Brain microvascular endothelial cell (primary cell): ENCODE results near the gene ZSCAN5A.

ENCODE experiments used
- DNase-seq: peaks from one replicate; pipeline ENCODE4 v3.0.0-alpha.2; 2020
- H3K27ac ChIP-seq: fragments of 250-450 bp; sonication (Bioruptor Pico); 2 replicates; pipeline ENCODE4 v1.5.1; 2020; ENCODE audit warnings: mild to moderate bottlenecking, moderate library complexity
- H3K27me3 ChIP-seq: fragments of 250-450 bp; sonication (Bioruptor Pico); replicated peaks from 2 replicates; pipeline ENCODE4 v1.5.1; 2020; ENCODE audit warnings: mild to moderate bottlenecking
- H3K36me3 ChIP-seq: fragments of 250-450 bp; sonication (Bioruptor Pico); replicated peaks from 2 replicates; pipeline ENCODE4 v1.5.1; 2020; ENCODE audit warnings: mild to moderate bottlenecking
- H3K4me3 ChIP-seq: 2 replicates; pipeline ENCODE4 v1.5.1; 2011; ENCODE audit warnings: low read depth, mild to moderate bottlenecking, control low read depth, low read length, moderate library complexity
- CTCF ChIP-seq: IDR thresholded peaks from 2 replicates; pipeline ENCODE4 v1.5.1; 2011; ENCODE audit warnings: low read depth, mild to moderate bottlenecking, moderate library complexity, low read length, control low read depth, inconsistent platforms; ENCODE audit errors: missing control alignments
- in situ Hi-C: cut with HindIII; loops from 2 replicates; pipeline ENCODE4 v1.10.0; 2017; ENCODE audit warnings: low sequenced_read_pairs, low pct_ligation_motif_present

The ZSCAN5A gene

GRCh38 chr19:56304243-56304642 lies 10.4 kb downstream of the ZSCAN5A start:
- H3K36me3 ChIP-seq = no peaks in the 10 kb centered on the region
- H3K27me3 ChIP-seq = no peaks in the 10 kb centered on the region
- H3K27ac ChIP-seq = no peak overlapping the region
- TF ChIP-seq CTCF = no peak
- in situ Hi-C loops = no loop called here
- H3K4me3 ChIP-seq = no peak overlapping the region
- DNase-seq = no peak

GRCh38 chr19:56301886-56302620 lies 12.6 kb downstream of the ZSCAN5A start:
- DNase-seq = no peak
- Histone ChIP-seq H3K27me3 (no peaks in the 10 kb centered on the region), H3K27ac (no peak overlapping the region), H3K4me3 (no peak overlapping the region), H3K36me3 (no peaks in the 10 kb centered on the region)
- no peak for TF ChIP-seq CTCF
- in situ Hi-C loops = no loop called here

DNA sequence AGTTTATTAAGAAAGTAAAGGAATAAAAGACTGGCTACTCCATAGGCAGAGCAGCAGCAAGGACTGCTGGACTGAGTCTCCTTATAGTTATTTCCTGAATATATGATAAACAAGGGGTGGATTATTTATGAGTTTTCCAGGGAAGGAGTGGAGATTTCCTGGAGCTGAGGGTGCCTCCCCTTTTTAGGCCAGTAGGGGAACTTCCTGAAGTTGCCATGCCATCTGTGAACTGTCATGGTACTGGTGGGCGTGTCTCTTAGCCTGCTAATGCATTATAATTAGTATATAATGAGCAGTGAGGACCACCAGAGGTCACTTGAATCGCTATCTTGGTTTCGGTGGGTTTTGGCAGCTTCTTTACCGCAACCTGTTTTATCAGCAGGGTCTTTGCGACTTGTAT lies 13.5 kb downstream of the ZSCAN5A start:
- no peak for DNase-seq
- H3K27me3 ChIP-seq = no peaks in the 10 kb centered on the region
- no peak overlapping the region for H3K27ac ChIP-seq
- H3K36me3 ChIP-seq = no peaks in the 10 kb centered on the region
- in situ Hi-C loops = no loop called here
- no peak overlapping the region for H3K4me3 ChIP-seq
- TF ChIP-seq CTCF = peak; percentile 20

DNA sequence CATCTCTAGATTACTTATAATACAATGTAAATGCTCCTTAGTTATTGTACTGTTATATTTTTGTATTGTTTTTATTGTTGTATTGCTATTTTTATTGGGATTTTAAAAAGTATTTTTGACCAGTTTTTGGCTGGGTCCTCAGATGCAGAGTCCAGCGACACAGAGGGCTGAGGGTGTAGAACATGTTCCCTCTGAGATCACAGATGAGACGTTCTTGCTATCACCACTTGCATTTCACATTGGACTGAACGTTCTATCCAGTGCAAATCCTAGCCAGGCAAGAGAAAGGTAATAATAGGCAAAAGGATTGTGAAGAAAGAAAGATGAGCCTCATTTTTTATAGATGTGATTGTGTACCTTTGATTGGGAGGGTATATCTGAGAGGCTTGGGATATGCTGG lies 15.0 kb downstream of the ZSCAN5A start:
- Histone ChIP-seq H3K4me3 (no peak overlapping the region), H3K36me3 (no peaks in the 10 kb centered on the region), H3K27ac (no peak overlapping the region), H3K27me3 (no peaks in the 10 kb centered on the region)
- no peak for DNase-seq
- TF ChIP-seq CTCF = no peak
- in situ Hi-C loops = no loop called here

DNA sequence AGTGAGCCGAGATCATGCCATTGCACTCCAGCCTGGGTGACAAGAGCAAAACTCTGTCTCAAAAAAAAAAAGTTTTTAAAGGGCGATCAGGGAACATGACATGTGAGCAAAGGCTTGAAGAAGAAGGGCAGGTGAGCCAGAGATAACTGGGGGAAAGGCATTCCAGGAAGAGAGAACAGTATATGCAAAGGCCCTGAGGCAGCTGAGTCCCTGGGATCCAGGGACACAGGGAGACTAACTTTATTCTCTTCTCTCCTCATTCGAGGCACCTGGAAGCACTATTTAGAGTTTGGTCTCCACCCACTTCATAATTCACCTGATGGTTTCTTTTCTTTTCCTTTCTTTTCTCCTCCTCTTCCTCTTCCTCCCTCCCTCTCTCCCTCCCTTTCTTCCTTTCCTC lies 17.6 kb downstream of the ZSCAN5A start:
- no peaks in the 10 kb centered on the region for H3K27me3 ChIP-seq
- in situ Hi-C loops = no loop called here
- no peaks in the 10 kb centered on the region for H3K36me3 ChIP-seq
- H3K27ac ChIP-seq = no peak overlapping the region
- no peak overlapping the region for H3K4me3 ChIP-seq
- DNase-seq = no peak
- TF ChIP-seq CTCF = no peak
